GM20000 (cell line): Measurements from ENCODE around the gene TNFSF13.

Experiments used
- DNase-seq: peaks from one replicate; pipeline ENCODE4 v3.0.0; 2012; ENCODE audit warnings: low spot score
- CTCF ChIP-seq: IDR thresholded peaks from 2 replicates; pipeline ENCODE4 v1.5.1; 2012; ENCODE audit warnings: mild to moderate bottlenecking, control low read depth; ENCODE audit errors: extremely low read depth, missing control alignments

TNFSF13 gene

GRCh38 chr17:7610641-7611040 is 52.1 kb downstream of the TNFSF13 start:
- TF ChIP-seq CTCF = no peak
- DNase-seq = no peak
